ENCODE results near the gene WNT8B. TPM values are rescaled to one million over a fixed set of nuclear protein-coding genes. Genes with fewer than 3 reads are reported as not detected.
A peak's percentile ranks its signal among the peaks of the same experiment; 100 is the strongest.

The WNT8B gene
- total and polyA plus RNA-seq, 4 donors, result not detected

GRCh38 chr10:100480002-100480401 lies 17.2 kb downstream of the WNT8B start:
- intact Hi-C loops (cut with DNase I), result no loop called here
- Histone ChIP-seq H3K4me3 (ENCODE audit: low read length in 2 of 2) (no peak overlapping the region), H3K36me3 (ENCODE audit: control insufficient read depth in 1 of 2, insufficient read depth in 2 of 2, low read length in 1 of 2) (no peaks in the 10 kb centered on the region), H3K27me3 (ENCODE audit: control insufficient read depth in 1 of 2, insufficient read depth in 2 of 2, low read length in 1 of 2) (no peaks in the 10 kb centered on the region), H3K27ac (ENCODE audit: low read depth in 1 of 2, low read length in 2 of 2) (no peak overlapping the region), H3K9me3 (ENCODE audit: control insufficient read depth, low read length) (no peaks in the 10 kb centered on the region), H3K4me1 (ENCODE audit: control insufficient read depth in 1 of 2, insufficient read depth in 2 of 2, low read length in 2 of 2) (no peaks in the 10 kb centered on the region)
- ATAC-seq (ENCODE audit: low FRiP score) (no peak), DNase-seq (no peak)
- 65 to 72% methylated on average over 2 of the region's 2 CpGs for WGBS, 2 donors

- DNase-seq, result peak; percentile 88 to 91
- WGBS, 2 donors, result 2% methylated on average over 19 of the region's 19 CpGs
- ATAC-seq (ENCODE audit: low FRiP score), result peak; percentile 94
- no peaks in the 10 kb centered on the region for H3K27me3 ChIP-seq (ENCODE audit: control insufficient read depth in 1 of 2, insufficient read depth in 2 of 2, low read length in 1 of 2)
- H3K4me3 ChIP-seq (ENCODE audit: low read length in 2 of 2), result peak overlapping the region in 1 of 2 donors; percentile 37
- H3K4me1 ChIP-seq (ENCODE audit: control insufficient read depth in 1 of 2, insufficient read depth in 2 of 2, low read length in 2 of 2), result no peaks in the 10 kb centered on the region
- H3K9me3 ChIP-seq (ENCODE audit: control insufficient read depth, low read length), result no peaks in the 10 kb centered on the region
- no peaks in the 10 kb centered on the region for H3K36me3 ChIP-seq (ENCODE audit: control insufficient read depth in 1 of 2, insufficient read depth in 2 of 2, low read length in 1 of 2)
- intact Hi-C loops (cut with DNase I), result no loop called here
- H3K27ac ChIP-seq (ENCODE audit: low read depth in 1 of 2, low read length in 2 of 2), result no peak overlapping the region
Observed at GRCh38 chr10:100481462-100482081, 18.8 kb downstream of the WNT8B start.

- Histone ChIP-seq H3K36me3 (ENCODE audit: control insufficient read depth in 1 of 2, insufficient read depth in 2 of 2, low read length in 1 of 2) (no peaks in the 10 kb centered on the region), H3K9me3 (ENCODE audit: control insufficient read depth, low read length) (no peaks in the 10 kb centered on the region), H3K4me1 (ENCODE audit: control insufficient read depth in 1 of 2, insufficient read depth in 2 of 2, low read length in 2 of 2) (no peaks in the 10 kb centered on the region), H3K4me3 (ENCODE audit: low read length in 2 of 2) (no peak overlapping the region), H3K27ac (ENCODE audit: low read depth in 1 of 2, low read length in 2 of 2) (no peak overlapping the region), H3K27me3 (ENCODE audit: control insufficient read depth in 1 of 2, insufficient read depth in 2 of 2, low read length in 1 of 2) (no peaks in the 10 kb centered on the region)
- ATAC-seq (ENCODE audit: low FRiP score), result peak; percentile 86
- 0 to 1% methylated on average over 58 to 59 of the region's 59 CpGs for WGBS, 2 donors
- DNase-seq, result peak; percentile 86 to 88
- intact Hi-C loops (cut with DNase I), result no loop called here
Observed at GRCh38 chr10:100482181-100482833, 19.5 kb downstream of the WNT8B start.

GRCh38 chr10:100482834-100483185 lies 20.0 kb downstream of the WNT8B start:
- no peaks in the 10 kb centered on the region for H3K4me1 ChIP-seq (ENCODE audit: control insufficient read depth in 1 of 2, insufficient read depth in 2 of 2, low read length in 2 of 2)
- ATAC-seq (ENCODE audit: low FRiP score), result no peak
- no peaks in the 10 kb centered on the region for H3K27me3 ChIP-seq (ENCODE audit: control insufficient read depth in 1 of 2, insufficient read depth in 2 of 2, low read length in 1 of 2)
- peaks cover 0 to 3% of the 10 kb centered on the region in 2 donors for H3K36me3 ChIP-seq (ENCODE audit: control insufficient read depth in 1 of 2, insufficient read depth in 2 of 2, low read length in 1 of 2)
- H3K27ac ChIP-seq (ENCODE audit: low read depth in 1 of 2, low read length in 2 of 2), result no peak overlapping the region
- intact Hi-C loops (cut with DNase I), result no loop called here
- DNase-seq, result no peak
- WGBS, 2 donors, result 29 to 36% methylated on average over 5 of the region's 5 CpGs
- H3K4me3 ChIP-seq (ENCODE audit: low read length in 2 of 2), result no peak overlapping the region
- H3K9me3 ChIP-seq (ENCODE audit: control insufficient read depth, low read length), result no peaks in the 10 kb centered on the region

- ATAC-seq (ENCODE audit: low FRiP score) (no peak), DNase-seq (no peak)
- intact Hi-C loops (cut with DNase I), result no loop called here
Observed at GRCh38 chr10:100483876-100484666, 21.3 kb downstream of the WNT8B start.

GRCh38 chr10:100485366-100485765 lies 22.6 kb downstream of the WNT8B start:
- 76 to 78% methylated on average over 8 of the region's 8 CpGs for WGBS, 2 donors
- H3K4me1 ChIP-seq (ENCODE audit: control insufficient read depth in 1 of 2, insufficient read depth in 2 of 2, low read length in 2 of 2), result no peaks in the 10 kb centered on the region
- no peak for DNase-seq
- no peak overlapping the region for H3K4me3 ChIP-seq (ENCODE audit: low read length in 2 of 2)
- no peaks in the 10 kb centered on the region for H3K27me3 ChIP-seq (ENCODE audit: control insufficient read depth in 1 of 2, insufficient read depth in 2 of 2, low read length in 1 of 2)
- H3K27ac ChIP-seq (ENCODE audit: low read depth in 1 of 2, low read length in 2 of 2), result no peak overlapping the region
- no peaks in the 10 kb centered on the region for H3K9me3 ChIP-seq (ENCODE audit: control insufficient read depth, low read length)
- intact Hi-C loops (cut with DNase I), result no loop called here
- peaks cover 0 to 11% of the 10 kb centered on the region in 2 donors for H3K36me3 ChIP-seq (ENCODE audit: control insufficient read depth in 1 of 2, insufficient read depth in 2 of 2, low read length in 1 of 2)
- no peak for ATAC-seq (ENCODE audit: low FRiP score)

More at GRCh38 chr10:100483876-100484666, 21.3 kb downstream of the WNT8B start:
- Histone ChIP-seq H3K9me3 (ENCODE audit: control insufficient read depth, low read length) (no peaks in the 10 kb centered on the region), H3K27me3 (ENCODE audit: control insufficient read depth in 1 of 2, insufficient read depth in 2 of 2, low read length in 1 of 2) (no peaks in the 10 kb centered on the region), H3K4me1 (ENCODE audit: control insufficient read depth in 1 of 2, insufficient read depth in 2 of 2, low read length in 2 of 2) (no peaks in the 10 kb centered on the region), H3K4me3 (ENCODE audit: low read length in 2 of 2) (no peak overlapping the region), H3K36me3 (ENCODE audit: control insufficient read depth in 1 of 2, insufficient read depth in 2 of 2, low read length in 1 of 2) (peaks cover 0 to 8% of the 10 kb centered on the region in 2 donors), H3K27ac (ENCODE audit: low read depth in 1 of 2, low read length in 2 of 2) (no peak overlapping the region)
- WGBS, 2 donors, result 93 to 94% methylated on average over 5 of the region's 5 CpGs

- Histone ChIP-seq H3K36me3 (ENCODE audit: control insufficient read depth in 1 of 2, insufficient read depth in 2 of 2, low read length in 1 of 2) (peaks cover 0 to 14% of the 10 kb centered on the region in 2 donors), H3K9me3 (ENCODE audit: control insufficient read depth, low read length) (no peaks in the 10 kb centered on the region), H3K27me3 (ENCODE audit: control insufficient read depth in 1 of 2, insufficient read depth in 2 of 2, low read length in 1 of 2) (no peaks in the 10 kb centered on the region), H3K4me1 (ENCODE audit: control insufficient read depth in 1 of 2, insufficient read depth in 2 of 2, low read length in 2 of 2) (no peaks in the 10 kb centered on the region), H3K4me3 (ENCODE audit: low read length in 2 of 2) (no peak overlapping the region), H3K27ac (ENCODE audit: low read depth in 1 of 2, low read length in 2 of 2) (no peak overlapping the region)
- DNase-seq (no peak), ATAC-seq (ENCODE audit: low FRiP score) (no peak)
- intact Hi-C loops (cut with DNase I), result no loop called here
- 90 to 92% methylated on average over 10 of the region's 10 CpGs for WGBS, 2 donors
Observed at GRCh38 chr10:100485801-100486495, 23.1 kb downstream of the WNT8B start.

GRCh38 chr10:100487529-100487928 lies 24.7 kb downstream of the WNT8B start:
- intact Hi-C loops (cut with DNase I), result no loop called here
- H3K4me1 ChIP-seq (ENCODE audit: control insufficient read depth in 1 of 2, insufficient read depth in 2 of 2, low read length in 2 of 2), result no peaks in the 10 kb centered on the region
- no peak overlapping the region for H3K4me3 ChIP-seq (ENCODE audit: low read length in 2 of 2)
- DNase-seq (no peak), ATAC-seq (ENCODE audit: low FRiP score) (no peak)
- H3K36me3 ChIP-seq (ENCODE audit: control insufficient read depth in 1 of 2, insufficient read depth in 2 of 2, low read length in 1 of 2), result peaks cover 0 to 14% of the 10 kb centered on the region in 2 donors
- no peak overlapping the region for H3K27ac ChIP-seq (ENCODE audit: low read depth in 1 of 2, low read length in 2 of 2)
- 91 to 93% methylated on average over 6 of the region's 6 CpGs for WGBS, 2 donors
- H3K27me3 ChIP-seq (ENCODE audit: control insufficient read depth in 1 of 2, insufficient read depth in 2 of 2, low read length in 1 of 2), result no peaks in the 10 kb centered on the region
- no peaks in the 10 kb centered on the region for H3K9me3 ChIP-seq (ENCODE audit: control insufficient read depth, low read length)

Data from aorta (tissue), 5 donors.